Trophoblast cell (in vitro differentiated cells and primary cell): Measurements from ENCODE around the gene MICALL2.

Experiments used
- DNase-seq, 2 donors: peaks; one replicate each; pipeline ENCODE4 v3.0.0-alpha.2; 2016
- H2AFZ ChIP-seq: 2 replicates; pipeline ENCODE4 v1.6.1; 2013; ENCODE audit warnings: low read length, moderate library complexity, mild to moderate bottlenecking; ENCODE audit not compliant: insufficient read depth, poor library complexity
- H2AK5ac ChIP-seq: 2 replicates; pipeline ENCODE4 v1.6.1; 2013; ENCODE audit warnings: mild to moderate bottlenecking, low read length
- H2BK120ac ChIP-seq: 2 replicates; pipeline ENCODE4 v1.6.1; 2013; ENCODE audit warnings: low read length, mild to moderate bottlenecking, moderate library complexity; ENCODE audit not compliant: insufficient read depth, poor library complexity
- H2BK12ac ChIP-seq: 2 replicates; pipeline ENCODE4 v1.6.1; 2013; ENCODE audit warnings: mild to moderate bottlenecking, low read length, moderate library complexity
- H2BK5ac ChIP-seq: 2 replicates; pipeline ENCODE4 v1.6.1; 2013; ENCODE audit warnings: low read length, low read depth, moderate library complexity, mild to moderate bottlenecking; ENCODE audit not compliant: poor library complexity
- H3K14ac ChIP-seq: 2 replicates; pipeline ENCODE4 v1.6.1; 2013; ENCODE audit warnings: mild to moderate bottlenecking, low read length
- H3K18ac ChIP-seq: 2 replicates; pipeline ENCODE4 v1.6.1; 2013; ENCODE audit warnings: mild to moderate bottlenecking, low read length
- H3K23ac ChIP-seq: 2 replicates; pipeline ENCODE4 v1.6.1; 2013; ENCODE audit warnings: low read length
- H3K27ac ChIP-seq: 2 replicates; pipeline ENCODE4 v1.5.1; 2013; ENCODE audit warnings: low read depth, mild to moderate bottlenecking, inconsistent platforms, low read length, moderate library complexity
- H3K27me3 ChIP-seq: 2 replicates; pipeline ENCODE4 v1.6.1; 2013; ENCODE audit warnings: inconsistent platforms, mild to moderate bottlenecking, low read length, moderate library complexity; ENCODE audit not compliant: insufficient read depth
- H3K36me3 ChIP-seq, 2 experiments: 1 replicate in 1 of 2; 2 replicates in 1 of 2; pipeline ENCODE4 v1.6.1; 2013; ENCODE audit warnings: low read length in 2 of 2, mild to moderate bottlenecking in 2 of 2, moderate library complexity in 1 of 2; ENCODE audit not compliant: insufficient read depth in 2 of 2, control insufficient read depth in 1 of 2
- H3K4ac ChIP-seq: 2 replicates; pipeline ENCODE4 v1.6.1; 2013; ENCODE audit warnings: low read depth, mild to moderate bottlenecking, low read length, moderate library complexity
- H3K4me1 ChIP-seq, 2 experiments: 1 replicate in 1 of 2; 2 replicates in 1 of 2; pipeline ENCODE4 v1.6.1; 2013; ENCODE audit warnings: low read length in 2 of 2, mild to moderate bottlenecking in 2 of 2, moderate library complexity in 1 of 2; ENCODE audit not compliant: insufficient read depth in 2 of 2, control insufficient read depth in 1 of 2
- H3K4me2 ChIP-seq: 2 replicates; pipeline ENCODE4 v1.6.1; 2013; ENCODE audit warnings: inconsistent platforms, mild to moderate bottlenecking, low read length, moderate library complexity
- H3K4me3 ChIP-seq: 2 replicates; pipeline ENCODE4 v1.5.1; 2013; ENCODE audit warnings: mild to moderate bottlenecking, low read depth, low read length, inconsistent platforms
- H3K79me1 ChIP-seq: one replicate; pipeline ENCODE4 v1.6.1; 2013; ENCODE audit warnings: low read length
- H3K79me2 ChIP-seq: 2 replicates; pipeline ENCODE4 v1.6.1; 2013; ENCODE audit warnings: low read length, mild to moderate bottlenecking; ENCODE audit not compliant: control insufficient read depth, insufficient read depth, poor library complexity
- H3K9ac ChIP-seq: 2 replicates; pipeline ENCODE4 v1.6.1; 2013; ENCODE audit warnings: mild to moderate bottlenecking, low read length
- H3K9me3 ChIP-seq: 2 replicates; pipeline ENCODE4 v1.6.1; 2013; ENCODE audit warnings: low read depth, mild to moderate bottlenecking, control low read depth, inconsistent platforms, low read length; ENCODE audit not compliant: insufficient read depth
- H4K12ac ChIP-seq: 2 replicates; pipeline ENCODE4 v1.6.1; 2013; ENCODE audit warnings: low read depth, mild to moderate bottlenecking, low read length, moderate library complexity
- H4K8ac ChIP-seq: 2 replicates; pipeline ENCODE4 v1.6.1; 2013; ENCODE audit warnings: low read depth, mild to moderate bottlenecking, low read length, moderate library complexity
- H4K91ac ChIP-seq: one replicate; pipeline ENCODE4 v1.6.1; 2013; ENCODE audit warnings: low read depth, mild to moderate bottlenecking, low read length, moderate library complexity
- WGBS: extraction: QIAGEN DNeasy Blood & Tissue Kit; methylation state at CpG from one replicate; pipeline ENCODE4 v1.1.7; 2013; ENCODE audit warnings: missing lambda C conversion rate; ENCODE audit not compliant: insufficient read length, insufficient coverage; ENCODE audit errors: extremely low coverage; 5-methylcytosine and 5-hydroxymethylcytosine counted together

MICALL2 gene

DNA sequence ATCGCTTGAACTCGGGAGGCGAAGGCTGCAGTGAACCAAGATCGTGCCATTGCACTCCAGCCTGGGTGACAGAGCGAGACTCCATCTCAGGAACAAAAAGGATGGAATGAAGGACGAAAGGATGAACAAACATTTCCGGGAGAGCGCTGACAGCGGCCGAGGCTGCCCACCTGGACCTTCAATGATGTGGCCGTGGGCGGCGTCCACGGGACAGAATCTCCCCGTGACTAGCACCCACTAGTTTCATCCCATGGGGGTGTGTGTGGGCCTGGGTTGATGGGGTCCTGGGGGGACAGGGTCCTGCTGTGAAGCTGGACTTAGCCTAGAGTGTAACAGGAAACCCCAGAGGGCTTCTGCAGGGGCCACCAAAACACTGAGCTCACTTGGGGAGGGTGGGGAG lies 32.8 kb downstream of the MICALL2 start:
- H2BK12ac ChIP-seq, result no peak overlapping the region
- no peak overlapping the region for H3K4ac ChIP-seq
- no CpG with 5 or more reads among the region's 15 CpGs for WGBS
- H3K27ac ChIP-seq, result no peak overlapping the region
- no peak for DNase-seq
- H3K4me3 ChIP-seq, result no peak overlapping the region
- no peak overlapping the region for H4K8ac ChIP-seq
- H3K18ac ChIP-seq, result no peak overlapping the region
- no peak overlapping the region for H2AFZ ChIP-seq
- H3K4me2 ChIP-seq, result no peak overlapping the region
- no peak overlapping the region for H3K23ac ChIP-seq
- H3K9ac ChIP-seq, result no peak overlapping the region
- H4K91ac ChIP-seq, result no peak overlapping the region
- H3K9me3 ChIP-seq, result no peaks in the 10 kb centered on the region
- no peak overlapping the region for H2BK120ac ChIP-seq
- H3K79me2 ChIP-seq, result no peaks in the 10 kb centered on the region
- no peaks in the 10 kb centered on the region for H3K79me1 ChIP-seq
- H3K27me3 ChIP-seq, result no peaks in the 10 kb centered on the region
- no peak overlapping the region for H2BK5ac ChIP-seq
- no peaks in the 10 kb centered on the region for H3K36me3 ChIP-seq
- no peak overlapping the region for H4K12ac ChIP-seq
- H3K14ac ChIP-seq, result no peak overlapping the region
- no peak overlapping the region for H2AK5ac ChIP-seq
- no peaks in the 10 kb centered on the region for H3K4me1 ChIP-seq

DNA sequence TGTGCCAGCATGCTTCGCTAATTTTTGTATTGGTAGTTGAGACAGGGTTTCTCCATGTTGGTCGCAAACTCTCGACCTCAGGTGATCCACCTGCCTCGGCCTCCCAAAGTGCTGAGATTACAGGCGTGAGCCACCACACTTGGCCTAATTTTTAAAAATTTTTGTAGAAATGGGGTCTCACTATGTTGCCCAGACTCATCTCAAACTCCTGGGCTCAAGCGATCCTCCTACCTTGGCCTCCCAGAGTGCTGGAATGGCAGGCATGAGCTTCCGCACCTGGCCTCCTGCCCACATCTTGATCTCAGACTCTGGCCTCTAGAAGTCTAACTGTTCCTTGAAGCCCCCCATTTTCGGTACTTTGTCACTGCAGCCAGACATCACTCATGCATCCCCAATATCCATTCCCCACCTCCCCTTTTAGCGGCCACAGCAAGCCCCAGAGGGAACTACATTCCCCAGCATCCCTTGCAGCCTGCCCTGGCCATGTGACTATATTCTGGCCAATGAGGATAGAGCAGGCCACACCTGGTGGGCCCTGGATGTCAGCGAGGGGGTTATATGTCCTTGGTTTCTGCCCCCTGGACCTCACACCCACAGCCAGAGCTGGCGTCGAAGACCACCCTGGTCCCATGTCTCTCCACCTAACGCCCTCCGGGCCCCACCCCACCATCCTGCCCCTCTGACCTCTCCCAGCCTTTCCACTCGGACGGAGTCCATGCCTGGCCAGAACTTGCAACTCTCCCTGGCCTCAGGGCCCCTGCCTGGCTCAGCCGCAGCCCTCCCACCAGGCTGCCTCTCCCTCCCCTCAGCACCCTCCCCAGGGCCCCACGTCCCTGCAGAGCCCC lies 33.8 kb downstream of the MICALL2 start:
- no peak overlapping the region for H4K12ac ChIP-seq
- no peaks in the 10 kb centered on the region for H3K79me1 ChIP-seq
- no peak overlapping the region for H3K23ac ChIP-seq
- no peaks in the 10 kb centered on the region for H3K79me2 ChIP-seq
- no peak overlapping the region for H3K4ac ChIP-seq
- H3K9ac ChIP-seq, result no peak overlapping the region
- H2BK5ac ChIP-seq, result no peak overlapping the region
- WGBS, result no CpG with 5 or more reads among the region's 18 CpGs
- H3K4me3 ChIP-seq, result no peak overlapping the region
- no peaks in the 10 kb centered on the region for H3K27me3 ChIP-seq
- H4K91ac ChIP-seq, result no peak overlapping the region
- no peak overlapping the region for H3K18ac ChIP-seq
- no peak overlapping the region for H2BK12ac ChIP-seq
- no peak overlapping the region for H3K4me2 ChIP-seq
- peak overlapping the region; percentile 26 for H4K8ac ChIP-seq
- no peaks in the 10 kb centered on the region for H3K9me3 ChIP-seq
- no peaks in the 10 kb centered on the region for H3K36me3 ChIP-seq
- no peak overlapping the region for H2AFZ ChIP-seq
- H3K27ac ChIP-seq, result no peak overlapping the region
- no peak overlapping the region for H2AK5ac ChIP-seq
- H3K14ac ChIP-seq, result no peak overlapping the region
- no peaks in the 10 kb centered on the region for H3K4me1 ChIP-seq
- no peak overlapping the region for H2BK120ac ChIP-seq
- no peak for DNase-seq

DNA sequence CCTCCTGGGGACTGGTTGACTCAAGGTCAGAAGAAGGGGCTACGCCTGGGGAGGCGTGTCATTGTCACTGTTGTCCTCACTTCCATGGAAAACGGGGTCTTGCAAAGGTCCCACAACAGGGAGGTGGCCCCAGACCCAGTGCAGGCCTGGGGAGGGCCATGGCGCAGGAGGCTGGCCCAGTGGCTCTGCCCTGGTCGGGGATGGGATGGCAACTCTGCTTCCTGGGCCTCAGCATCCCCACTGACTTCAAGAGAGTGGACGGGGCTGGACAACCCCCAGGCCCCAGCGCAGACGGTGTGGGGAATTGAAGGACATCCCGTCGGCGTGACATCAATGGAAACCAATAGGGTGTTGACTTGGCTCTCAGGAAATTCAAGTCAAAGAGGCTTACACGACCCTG lies 35.2 kb downstream of the MICALL2 start:
- no peak overlapping the region for H2BK120ac ChIP-seq
- H3K27me3 ChIP-seq, result no peaks in the 10 kb centered on the region
- no peak overlapping the region for H3K23ac ChIP-seq
- WGBS, result no CpG with 5 or more reads among the region's 12 CpGs
- H3K79me1 ChIP-seq, result no peaks in the 10 kb centered on the region
- no peak for DNase-seq
- H3K9ac ChIP-seq, result no peak overlapping the region
- no peak overlapping the region for H3K4me2 ChIP-seq
- no peak overlapping the region for H2AFZ ChIP-seq
- no peak overlapping the region for H3K4me3 ChIP-seq
- no peaks in the 10 kb centered on the region for H3K9me3 ChIP-seq
- H4K8ac ChIP-seq, result no peak overlapping the region
- no peak overlapping the region for H3K18ac ChIP-seq
- no peak overlapping the region for H4K91ac ChIP-seq
- H2AK5ac ChIP-seq, result no peak overlapping the region
- no peak overlapping the region for H2BK12ac ChIP-seq
- no peak overlapping the region for H3K14ac ChIP-seq
- H3K4me1 ChIP-seq, result no peaks in the 10 kb centered on the region
- no peak overlapping the region for H3K4ac ChIP-seq
- H3K79me2 ChIP-seq, result no peaks in the 10 kb centered on the region
- H4K12ac ChIP-seq, result no peak overlapping the region
- no peak overlapping the region for H2BK5ac ChIP-seq
- H3K36me3 ChIP-seq, result no peaks in the 10 kb centered on the region
- no peak overlapping the region for H3K27ac ChIP-seq

DNA sequence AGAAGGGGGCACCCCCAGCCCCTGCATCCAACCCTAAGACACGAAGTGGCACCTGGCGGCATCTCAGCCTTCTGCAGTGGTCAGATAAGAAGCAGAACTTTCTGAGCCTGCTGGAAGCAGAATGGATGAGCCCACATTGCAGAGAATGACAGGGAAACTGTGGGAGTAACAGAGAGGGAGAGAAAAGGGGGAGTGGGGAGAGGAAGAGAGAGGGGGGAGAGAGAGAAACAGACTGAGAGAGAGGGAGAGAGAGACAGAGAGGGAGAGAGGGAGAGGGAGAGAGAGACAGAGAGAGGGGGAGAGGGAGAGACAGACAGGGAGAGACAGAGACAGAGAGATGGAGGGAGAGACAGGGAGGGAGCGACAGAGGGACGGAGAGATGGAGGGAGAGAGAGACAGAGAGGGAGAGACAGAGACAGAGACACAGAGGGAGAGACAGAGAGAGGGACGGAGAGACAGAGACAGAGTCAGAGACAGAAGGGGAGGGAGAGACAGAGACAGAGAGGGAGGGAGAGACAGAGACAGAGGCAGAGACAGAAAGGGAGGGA lies 35.9 kb downstream of the MICALL2 start:
- Histone ChIP-seq H3K23ac (no peak overlapping the region), H3K27me3 (no peaks in the 10 kb centered on the region), H3K9ac (no peak overlapping the region), H3K4me2 (no peak overlapping the region), H3K4me1 (no peaks in the 10 kb centered on the region), H3K27ac (no peak overlapping the region), H2AK5ac (no peak overlapping the region), H3K79me2 (no peaks in the 10 kb centered on the region), H3K9me3 (no peaks in the 10 kb centered on the region), H4K12ac (no peak overlapping the region), H2AFZ (no peak overlapping the region), H3K79me1 (no peaks in the 10 kb centered on the region), H4K8ac (no peak overlapping the region), H3K4me3 (no peak overlapping the region), H2BK120ac (no peak overlapping the region), H3K14ac (no peak overlapping the region), H2BK12ac (no peak overlapping the region), H3K36me3 (no peaks in the 10 kb centered on the region), H3K18ac (no peak overlapping the region), H3K4ac (no peak overlapping the region), H4K91ac (no peak overlapping the region), H2BK5ac (no peak overlapping the region)
- no peak for DNase-seq
- no CpG with 5 or more reads among the region's 5 CpGs for WGBS
